Fibroblast of skin of right biceps (primary cell): ENCODE results near the gene HAUS2.

Experiments used
- DNase-seq: peaks from one replicate; pipeline ENCODE4 v3.0.0-alpha.2; 2013

The HAUS2 gene

DNA sequence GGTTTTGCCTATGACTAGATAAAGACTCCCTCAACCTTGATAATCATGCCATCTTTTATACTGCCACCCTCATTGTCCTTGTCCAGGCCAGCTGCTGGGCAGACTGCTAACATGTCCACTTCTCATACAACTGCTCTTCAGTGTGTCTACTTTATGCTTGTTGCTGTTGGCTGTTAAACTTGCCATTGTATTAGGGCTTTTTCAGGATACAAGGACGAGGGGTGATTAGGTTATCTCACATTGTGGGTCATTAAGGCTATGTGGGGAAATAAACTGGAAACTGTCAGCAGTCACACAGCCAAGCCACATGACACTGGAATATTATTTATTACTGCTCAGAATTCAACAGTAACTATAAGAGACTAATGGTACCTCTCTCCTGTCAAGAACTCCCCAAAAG is 62.9 kb downstream of the HAUS2 start:
- DNase-seq, result no peak

DNA sequence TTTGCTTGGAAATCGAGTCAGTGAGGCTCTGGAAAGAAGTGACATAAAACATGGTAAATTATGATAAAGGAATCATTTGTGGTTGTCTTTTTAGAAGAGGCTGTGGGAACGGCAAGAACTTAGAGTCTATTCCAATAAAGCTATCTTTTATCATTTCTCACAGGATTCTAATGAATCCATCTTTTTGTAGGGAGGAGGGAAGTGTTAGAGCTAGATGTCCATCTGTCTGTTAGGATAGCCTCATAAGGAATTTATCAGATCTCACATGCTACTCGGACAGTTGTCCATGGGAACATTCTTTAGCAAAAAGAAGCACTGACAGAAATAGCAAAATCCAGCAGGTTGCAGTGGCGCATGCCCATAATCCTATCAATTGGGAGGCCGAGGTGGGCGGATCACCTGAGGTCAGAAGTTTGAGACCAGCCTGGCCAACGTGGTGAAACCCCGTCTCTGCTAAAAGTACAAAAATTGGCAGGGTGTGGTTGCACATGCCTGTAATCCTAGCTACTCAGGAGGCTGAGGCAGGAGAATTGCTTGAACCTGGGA is 63.8 kb downstream of the HAUS2 start:
- no peak for DNase-seq

DNA sequence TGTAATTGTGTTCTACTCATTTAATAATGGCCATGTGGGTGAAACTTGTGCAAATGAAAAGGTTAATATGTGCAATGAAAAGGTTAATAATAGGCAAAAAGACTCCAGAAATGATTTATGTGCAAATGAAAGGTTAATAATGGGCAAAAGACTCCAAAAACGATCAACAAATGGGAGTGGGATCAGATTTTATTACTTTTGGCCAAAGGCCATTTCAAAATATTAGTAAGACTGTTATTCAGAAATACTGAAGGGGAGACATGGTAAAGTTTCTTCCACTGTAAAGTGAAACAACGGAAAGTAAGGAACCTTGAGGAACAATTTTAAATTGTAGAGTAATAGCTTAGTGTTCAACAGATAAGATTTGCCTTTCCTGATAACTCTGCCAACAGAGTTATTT is 67.5 kb downstream of the HAUS2 start:
- DNase-seq, result no peak
